ENCODE data around the gene FUCA2.

DNA sequence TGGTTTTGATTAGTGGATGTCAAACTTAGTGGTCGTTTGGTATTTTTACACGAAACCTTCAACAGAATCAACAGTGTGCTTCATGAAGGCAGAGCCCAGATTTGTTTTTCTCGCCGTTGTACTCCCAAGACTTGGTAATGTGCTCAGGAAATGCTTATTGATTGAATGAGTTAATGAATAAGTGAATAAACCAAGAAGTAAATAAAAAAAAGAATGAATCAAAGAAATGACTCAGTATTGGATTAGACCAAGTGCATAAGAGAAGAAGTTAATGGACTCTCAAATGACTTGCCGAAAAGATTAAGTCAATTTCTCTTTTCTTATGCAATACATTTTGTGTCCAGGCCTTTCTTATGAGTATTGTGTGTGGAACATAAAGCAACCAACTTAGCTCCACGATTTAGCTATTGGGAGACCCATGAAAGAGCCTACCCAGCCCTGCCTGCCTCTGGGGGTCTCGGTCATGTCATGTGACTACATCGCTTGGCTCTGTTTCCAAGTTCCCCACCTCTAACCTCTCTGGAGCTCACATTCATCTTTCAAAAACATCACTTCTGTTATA, 10.6 kb upstream of the FUCA2 start:
- TF ChIP-seq, protein P1, sequence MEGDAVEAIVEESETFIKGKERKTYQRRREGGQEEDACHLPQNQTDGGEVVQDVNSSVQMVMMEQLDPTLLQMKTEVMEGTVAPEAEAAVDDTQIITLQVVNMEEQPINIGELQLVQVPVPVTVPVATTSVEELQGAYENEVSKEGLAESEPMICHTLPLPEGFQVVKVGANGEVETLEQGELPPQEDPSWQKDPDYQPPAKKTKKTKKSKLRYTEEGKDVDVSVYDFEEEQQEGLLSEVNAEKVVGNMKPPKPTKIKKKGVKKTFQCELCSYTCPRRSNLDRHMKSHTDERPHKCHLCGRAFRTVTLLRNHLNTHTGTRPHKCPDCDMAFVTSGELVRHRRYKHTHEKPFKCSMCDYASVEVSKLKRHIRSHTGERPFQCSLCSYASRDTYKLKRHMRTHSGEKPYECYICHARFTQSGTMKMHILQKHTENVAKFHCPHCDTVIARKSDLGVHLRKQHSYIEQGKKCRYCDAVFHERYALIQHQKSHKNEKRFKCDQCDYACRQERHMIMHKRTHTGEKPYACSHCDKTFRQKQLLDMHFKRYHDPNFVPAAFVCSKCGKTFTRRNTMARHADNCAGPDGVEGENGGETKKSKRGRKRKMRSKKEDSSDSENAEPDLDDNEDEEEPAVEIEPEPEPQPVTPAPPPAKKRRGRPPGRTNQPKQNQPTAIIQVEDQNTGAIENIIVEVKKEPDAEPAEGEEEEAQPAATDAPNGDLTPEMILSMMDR (IDR thresholded peaks at IDR 0.05; ENCODE audit: insufficient read depth, low read depth, low read length) = no peak
- TF ChIP-seq EZH2 (IDR thresholded peaks at IDR 0.05; ENCODE audit: insufficient read depth, low read length) = no peak
